PC-9 (cell line): ENCODE measurements around the gene ZNF692. TPM values are rescaled to one million over a fixed set of nuclear protein-coding genes. Genes with fewer than 3 reads are reported as not detected.

ENCODE experiments used
- BruUV-seq: library from RNA; stranded (reverse); fragments of 400-500 nt; replicated peaks from 2 replicates; lab custom pipeline; 2021; lab: Mats Ljungman, UMichigan
- CTCF ChIA-PET: fragments of 300-600 bp; sonication (Branson Sonifier 250); formaldehyde crosslinking; loops from one replicate; lab custom pipeline; 2022; ENCODE audit warnings: antibody characterized with exemption; lab: Charles Lee
- POLR2A ChIA-PET: fragments of 300-600 bp; sonication (Branson Sonifier 250); formaldehyde crosslinking; loops from one replicate; lab custom pipeline; 2022; ENCODE audit warnings: antibody characterized with exemption; ENCODE audit not compliant: unreplicated experiment; lab: Charles Lee
- DNase-seq, 2 experiments: peaks; one replicate each; pipeline versions ENCODE4 v3.0.0 to v3.0.0-alpha.2; 2015 to 2022; ENCODE audit warnings: mixed read lengths in 1 of 2
- H2AFZ ChIP-seq: fragments of 200-600 bp; sonication (generic); 2 replicates; pipeline ENCODE4 v1.8.1; 2017; ENCODE audit warnings: antibody characterized with exemption
- H3F3A ChIP-seq: fragments of 200-600 bp; sonication (generic); 2 replicates; pipeline ENCODE4 v1.8.1; 2017; ENCODE audit warnings: antibody characterized with exemption, mild to moderate bottlenecking, low read depth; ENCODE audit not compliant: insufficient read depth
- H3K27ac ChIP-seq: fragments of 200-600 bp; sonication (generic); 2 replicates; pipeline ENCODE4 v1.6.1; 2016; ENCODE audit warnings: mixed run types
- H3K27me3 ChIP-seq: fragments of 200-600 bp; sonication (generic); 2 replicates; pipeline ENCODE4 v1.6.1; 2016; ENCODE audit warnings: low read depth, mixed run types; ENCODE audit not compliant: insufficient read depth
- H3K36me3 ChIP-seq: fragments of 200-600 bp; sonication (generic); 2 replicates; pipeline ENCODE4 v1.6.1; 2016; ENCODE audit warnings: low read depth, mixed run types
- H3K4me1 ChIP-seq: fragments of 200-600 bp; sonication (generic); replicated peaks from 2 replicates; pipeline ENCODE4 v1.6.1; 2016; ENCODE audit warnings: mixed run types; ENCODE audit not compliant: insufficient read depth
- H3K4me2 ChIP-seq: fragments of 200-600 bp; sonication (generic); 2 replicates; pipeline ENCODE4 v1.6.1; 2017; ENCODE audit warnings: mixed run types
- H3K4me3 ChIP-seq: fragments of 200-600 bp; sonication (generic); 2 replicates; pipeline ENCODE4 v1.6.1; 2016; ENCODE audit warnings: mixed run types
- H3K79me2 ChIP-seq: fragments of 200-600 bp; sonication (generic); 2 replicates; pipeline ENCODE4 v1.6.1; 2017; ENCODE audit warnings: low read depth, mixed run types
- H3K9me2 ChIP-seq: fragments of 200-600 bp; sonication (generic); 2 replicates; pipeline ENCODE4 v1.8.1; 2017; ENCODE audit warnings: mild to moderate bottlenecking; ENCODE audit not compliant: insufficient read depth
- H3K9me3 ChIP-seq: fragments of 200-600 bp; sonication (generic); 2 replicates; pipeline ENCODE4 v1.8.1; 2016; ENCODE audit warnings: low read depth; ENCODE audit not compliant: insufficient read depth
- H4K20me1 ChIP-seq: fragments of 200-600 bp; sonication (generic); 2 replicates; pipeline ENCODE4 v1.8.1; 2017; ENCODE audit not compliant: insufficient read depth
- CTCF ChIP-seq: fragments of 200-600 bp; sonication (generic); conservative IDR thresholded peaks from 2 replicates; pipeline ENCODE4 v1.6.1; 2017; ENCODE audit warnings: mixed run types, antibody characterized with exemption, mild to moderate bottlenecking, moderate library complexity
- EZH2 ChIP-seq: fragments of 200-600 bp; sonication (generic); IDR thresholded peaks from 2 replicates; pipeline ENCODE4 v1.8.0; 2017; ENCODE audit warnings: antibody characterized with exemption, low read depth
- intact Hi-C: fragments of 100-400 bp; cut with micrococcal nuclease; formaldehyde crosslinking; loops from one replicate; pipeline ENCODE4 v1.10.0; 2022; ENCODE audit not compliant: unreplicated experiment
- total RNA-seq: library from RNA; stranded (reverse); gene quantifications from 2 replicates; pipeline ENCODE4 v1.2.3, GENCODE V29; 2021

ZNF692 gene
- total RNA-seq, 1 experiment from 2014 or later, result 46.6 TPM

- Histone ChIP-seq H3F3A (no peaks in the 10 kb centered on the region), H3K4me1 (no peaks in the 10 kb centered on the region), H3K79me2 (no peaks in the 10 kb centered on the region), H3K9me3 (no peaks in the 10 kb centered on the region), H3K4me2 (no peak overlapping the region), H2AFZ (no peak overlapping the region), H3K27ac (no peak overlapping the region), H3K4me3 (no peak overlapping the region), H3K27me3 (no peaks in the 10 kb centered on the region), H3K9me2 (no peaks in the 10 kb centered on the region), H4K20me1 (no peaks in the 10 kb centered on the region), H3K36me3 (no peaks in the 10 kb centered on the region; the same call in 1 of the 2 replicates)
- no TSS peak for BruUV-seq
- intact Hi-C loops, result no loop called here
- CTCF ChIA-PET, result no interaction called here
- DNase-seq, result no peak
- POLR2A ChIA-PET, result no interaction called here
- TF ChIP-seq CTCF (no peak), EZH2 (no peak)
These were observed 8.8 kb downstream of the ZNF692 start for GRCh38 chr1:248850124-248850523.

- no peak for TF ChIP-seq CTCF
- no peak for TF ChIP-seq EZH2
- H3K27me3 ChIP-seq, result no peaks in the 10 kb centered on the region
- H3K79me2 ChIP-seq, result no peaks in the 10 kb centered on the region
- DNase-seq, result no peak
- H4K20me1 ChIP-seq, result no peaks in the 10 kb centered on the region
- BruUV-seq, result no TSS peak
- POLR2A ChIA-PET, result no interaction called here
- intact Hi-C loops, result no loop called here
- CTCF ChIA-PET, result no interaction called here
- H3K9me3 ChIP-seq, result no peaks in the 10 kb centered on the region
- H3F3A ChIP-seq, result no peaks in the 10 kb centered on the region
- H3K36me3 ChIP-seq, result no peaks in the 10 kb centered on the region; the same call in 1 of the 2 replicates
- H3K4me2 ChIP-seq, result no peak overlapping the region
- no peak overlapping the region for H3K27ac ChIP-seq
- no peaks in the 10 kb centered on the region for H3K9me2 ChIP-seq
- H2AFZ ChIP-seq, result no peak overlapping the region
- H3K4me1 ChIP-seq, result no peaks in the 10 kb centered on the region
- H3K4me3 ChIP-seq, result no peak overlapping the region
These were observed 9.2 kb downstream of the ZNF692 start for GRCh38 chr1:248849637-248850036.

GRCh38 chr1:248849152-248849551 lies 9.7 kb downstream of the ZNF692 start:
- no peak overlapping the region for H3K4me3 ChIP-seq
- ChIA-PET CTCF (no interaction called here), POLR2A (no interaction called here)
- no peaks in the 10 kb centered on the region for H4K20me1 ChIP-seq
- BruUV-seq, result no TSS peak
- no peak for DNase-seq
- no peaks in the 10 kb centered on the region; the same call in 1 of the 2 replicates for H3K79me2 ChIP-seq
- no peaks in the 10 kb centered on the region for H3K4me1 ChIP-seq
- H3K36me3 ChIP-seq, result no peaks in the 10 kb centered on the region; the same call in 1 of the 2 replicates
- H3K27me3 ChIP-seq, result no peaks in the 10 kb centered on the region
- no peak overlapping the region for H2AFZ ChIP-seq
- no peak overlapping the region for H3K4me2 ChIP-seq
- H3F3A ChIP-seq, result no peaks in the 10 kb centered on the region
- H3K9me2 ChIP-seq, result no peaks in the 10 kb centered on the region
- TF ChIP-seq CTCF, result no peak
- no peak for TF ChIP-seq EZH2
- H3K27ac ChIP-seq, result no peak overlapping the region
- no peaks in the 10 kb centered on the region for H3K9me3 ChIP-seq
- intact Hi-C loops, result no loop called here
